Keratinocyte (primary cell): ENCODE measurements around the gene NUTF2. TPM values are rescaled to one million over a fixed set of nuclear protein-coding genes. Genes with fewer than 3 reads are reported as not detected.

ENCODE experiments used
- DNase-seq: peaks from one replicate; pipeline ENCODE4 v3.0.0-alpha.2; 2011; ENCODE audit warnings: low read depth, missing footprints, low spot score
- FAIRE-seq: peaks from 2 replicates; lab custom pipeline; 2011; peaks lifted over from hg19 to GRCh38; lab: Jason Lieb, UNC
- H2AFZ ChIP-seq: 2 replicates; pipeline ENCODE4 v1.6.0; 2012; ENCODE audit warnings: low read length, control low read depth, inconsistent platforms; ENCODE audit not compliant: control insufficient read depth
- H3K27ac ChIP-seq: 2 replicates; pipeline ENCODE4 v1.5.1; 2011; ENCODE audit warnings: low read length; ENCODE audit not compliant: control insufficient read depth, insufficient read depth
- H3K27me3 ChIP-seq: 3 replicates; pipeline ENCODE4 v1.6.0; 2011; ENCODE audit warnings: low read length; ENCODE audit not compliant: control insufficient read depth, insufficient read depth; ENCODE audit errors: extremely low read depth
- H3K36me3 ChIP-seq, 2 experiments: 2 replicates in 1 of 2; 3 replicates in 1 of 2; pipeline ENCODE4 v1.5.1; 2011; ENCODE audit warnings: low read length in 2 of 2, mild to moderate bottlenecking in 1 of 2; ENCODE audit not compliant: control insufficient read depth in 2 of 2, insufficient read depth in 2 of 2; ENCODE audit errors: extremely low read depth in 1 of 2
- H3K4me1 ChIP-seq: 3 replicates; pipeline ENCODE4 v1.5.1; 2011; ENCODE audit warnings: low read length; ENCODE audit not compliant: control insufficient read depth, insufficient read depth; ENCODE audit errors: extremely low read depth
- H3K4me2 ChIP-seq: 3 replicates; pipeline ENCODE4 v1.6.0; 2011; ENCODE audit warnings: low read depth, low read length; ENCODE audit not compliant: control insufficient read depth, insufficient read depth; ENCODE audit errors: extremely low read depth
- H3K4me3 ChIP-seq, 3 experiments: fragments of 200-600 bp in 1 of 3; sonication (generic) in 1 of 3; 2 replicates in 2 of 3; 3 replicates in 1 of 3; pipeline ENCODE4 v1.5.1; 2011 to 2016; ENCODE audit warnings: low read length in 3 of 3, mild to moderate bottlenecking in 3 of 3, control low read depth in 2 of 3, inconsistent platforms in 1 of 3, low read depth in 1 of 3, mixed read lengths in 1 of 3, mixed run types in 1 of 3, moderate library complexity in 1 of 3; ENCODE audit not compliant: control insufficient read depth in 2 of 3, insufficient read depth in 2 of 3; ENCODE audit errors: extremely low read depth in 1 of 3
- H3K79me2 ChIP-seq: 2 replicates; pipeline ENCODE4 v1.6.0; 2012; ENCODE audit warnings: low read length; ENCODE audit not compliant: control insufficient read depth, insufficient read depth
- H3K9ac ChIP-seq: 3 replicates; pipeline ENCODE4 v1.6.0; 2011; ENCODE audit warnings: low read length; ENCODE audit not compliant: control insufficient read depth, insufficient read depth; ENCODE audit errors: extremely low read depth
- H3K9me1 ChIP-seq: 3 replicates; pipeline ENCODE4 v1.6.0; 2011; ENCODE audit warnings: low read length; ENCODE audit not compliant: control insufficient read depth, insufficient read depth; ENCODE audit errors: extremely low read depth
- H3K9me3 ChIP-seq: 2 replicates; pipeline ENCODE4 v1.5.1; 2012; ENCODE audit warnings: low read depth, low read length; ENCODE audit not compliant: control insufficient read depth
- H4K20me1 ChIP-seq: 3 replicates; pipeline ENCODE4 v1.6.0; 2011; ENCODE audit warnings: low read length; ENCODE audit not compliant: control insufficient read depth, insufficient read depth; ENCODE audit errors: extremely low read depth
- EZH2 ChIP-seq: IDR thresholded peaks from one replicate; pipeline ENCODE4 v1.6.1; 2012; ENCODE audit warnings: inconsistent platforms, mild to moderate bottlenecking, low read length, moderate library complexity
- dilution Hi-C: fragments of 300-500 bp; cut with MboI; formaldehyde crosslinking; loops from one replicate; pipeline ENCODE4 v1.7.0; 2020; ENCODE audit warnings: low sequenced_read_pairs; ENCODE audit not compliant: extremely low pct_ligation_motif_present
- polyA plus RNA-seq, 5 experiments: library from polyadenylated mRNA; depleted of rRNA in 3 of 5; stranded (reverse) in 3 of 5; stranded (forward) in 1 of 5; unstranded in 1 of 5; fragments of >200 nt; gene quantifications; 1 replicate in 1 of 5; 2 replicates in 3 of 5; 3 replicates in 1 of 5; pipeline versions ENCODE4 v1.2.1 to v1.2.3, GENCODE V29; 2011 to 2012; ENCODE audit warnings: missing spikeins in 2 of 5, low read depth in 1 of 5, low replicate concordance in 1 of 5
- TF ChIP-seq, protein P1 (sequence below), 3 experiments: IDR thresholded peaks in 1 of 3; conservative IDR thresholded peaks in 1 of 3; optimal IDR thresholded peaks in 1 of 3; 2 replicates in 2 of 3; 3 replicates in 1 of 3; pipeline versions ENCODE3 to v1.5.1; 2011; ENCODE audit warnings: low read length in 3 of 3, mild to moderate bottlenecking in 3 of 3, moderate library complexity in 2 of 3, control low read depth in 1 of 3, inconsistent platforms in 1 of 3; ENCODE audit not compliant: insufficient read depth in 2 of 3; ENCODE audit errors: extremely low read depth in 1 of 3

NUTF2 gene
- polyA plus RNA-seq, 1 donor (not counting 4 experiments of a cell fraction or from before 2014, with no cell fraction given): 189 TPM

DNA sequence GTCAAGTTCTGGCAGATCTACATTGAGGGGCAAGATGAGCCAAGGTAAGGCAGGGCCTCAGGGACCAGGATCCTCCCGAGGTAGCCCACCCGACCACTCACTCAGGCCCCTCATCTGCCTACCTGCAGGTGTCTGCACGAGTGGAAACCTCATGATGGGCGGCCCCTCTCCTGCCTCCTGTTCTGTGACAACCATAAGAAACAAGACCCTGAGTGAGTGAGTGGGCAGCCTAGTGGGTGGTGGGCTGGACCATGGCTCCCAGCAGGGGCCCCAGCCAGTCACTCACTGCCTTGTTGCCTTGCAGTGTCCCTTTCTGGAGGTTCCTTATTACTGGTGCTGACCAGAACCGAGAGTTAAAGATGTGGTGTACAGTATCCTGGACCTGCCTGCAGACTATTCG is 31.5 kb downstream of the NUTF2 start:
- Histone ChIP-seq H3K27ac (no peak overlapping the region), H3K4me1 (peaks cover 12% of the 10 kb centered on the region), H2AFZ (no peak overlapping the region), H3K4me3 (no peak overlapping the region), H3K9me3 (no peaks in the 10 kb centered on the region), H3K79me2 (peaks cover 27% of the 10 kb centered on the region), H3K9ac (no peak overlapping the region), H3K4me2 (no peak overlapping the region), H3K36me3 (peaks cover 57 to 58% of the 10 kb centered on the region in 2 experiments), H3K27me3 (no peaks in the 10 kb centered on the region), H4K20me1 (peaks cover 1% of the 10 kb centered on the region), H3K9me1 (no peaks in the 10 kb centered on the region)
- dilution Hi-C loops: no loop called here
- no peak for FAIRE-seq
- DNase-seq: no peak
- TF ChIP-seq, protein P1, sequence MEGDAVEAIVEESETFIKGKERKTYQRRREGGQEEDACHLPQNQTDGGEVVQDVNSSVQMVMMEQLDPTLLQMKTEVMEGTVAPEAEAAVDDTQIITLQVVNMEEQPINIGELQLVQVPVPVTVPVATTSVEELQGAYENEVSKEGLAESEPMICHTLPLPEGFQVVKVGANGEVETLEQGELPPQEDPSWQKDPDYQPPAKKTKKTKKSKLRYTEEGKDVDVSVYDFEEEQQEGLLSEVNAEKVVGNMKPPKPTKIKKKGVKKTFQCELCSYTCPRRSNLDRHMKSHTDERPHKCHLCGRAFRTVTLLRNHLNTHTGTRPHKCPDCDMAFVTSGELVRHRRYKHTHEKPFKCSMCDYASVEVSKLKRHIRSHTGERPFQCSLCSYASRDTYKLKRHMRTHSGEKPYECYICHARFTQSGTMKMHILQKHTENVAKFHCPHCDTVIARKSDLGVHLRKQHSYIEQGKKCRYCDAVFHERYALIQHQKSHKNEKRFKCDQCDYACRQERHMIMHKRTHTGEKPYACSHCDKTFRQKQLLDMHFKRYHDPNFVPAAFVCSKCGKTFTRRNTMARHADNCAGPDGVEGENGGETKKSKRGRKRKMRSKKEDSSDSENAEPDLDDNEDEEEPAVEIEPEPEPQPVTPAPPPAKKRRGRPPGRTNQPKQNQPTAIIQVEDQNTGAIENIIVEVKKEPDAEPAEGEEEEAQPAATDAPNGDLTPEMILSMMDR (optimal IDR thresholded peaks at IDR 0.05 in 1 of 3, IDR thresholded peaks at IDR 0.05 in 1 of 3, conservative IDR thresholded peaks at IDR 0.05 in 1 of 3; ENCODE audit: extremely low read depth in 1 of 3, insufficient read depth in 2 of 3, low read length in 3 of 3): no peak
- TF ChIP-seq EZH2: no peak

DNA sequence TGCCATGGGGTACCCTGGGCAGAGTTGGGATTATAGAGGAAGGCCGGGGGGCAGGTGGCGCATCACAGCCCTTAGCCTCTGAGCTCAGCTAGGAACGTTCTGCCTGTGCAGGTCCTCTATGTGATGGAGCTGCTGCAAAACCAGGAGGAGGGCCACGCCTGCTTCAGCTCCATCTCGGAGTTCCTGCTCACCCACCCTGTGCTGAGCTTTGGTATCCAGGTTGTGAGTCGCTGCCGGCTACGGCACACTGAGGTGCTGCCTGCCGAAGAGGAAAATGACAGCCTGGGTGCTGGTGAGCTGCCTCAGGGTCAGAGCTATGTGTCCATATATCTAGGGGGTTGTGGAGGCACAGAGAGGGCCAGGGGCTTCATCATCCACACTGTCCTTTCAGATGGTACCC is 32.1 kb downstream of the NUTF2 start:
- Histone ChIP-seq H3K9me3 (no peaks in the 10 kb centered on the region), H3K79me2 (peaks cover 21% of the 10 kb centered on the region), H3K4me2 (no peak overlapping the region), H3K4me3 (no peak overlapping the region), H3K27ac (no peak overlapping the region), H4K20me1 (peaks cover 8% of the 10 kb centered on the region), H3K36me3 (peaks cover 61 to 63% of the 10 kb centered on the region in 2 experiments), H3K4me1 (peaks cover 8% of the 10 kb centered on the region), H3K9ac (no peak overlapping the region), H3K27me3 (no peaks in the 10 kb centered on the region), H2AFZ (no peak overlapping the region), H3K9me1 (no peaks in the 10 kb centered on the region)
- no peak for FAIRE-seq
- no peak for DNase-seq
- dilution Hi-C loops: no loop called here
- no peak for TF ChIP-seq EZH2
- TF ChIP-seq, protein P1 (optimal IDR thresholded peaks at IDR 0.05 in 1 of 3, IDR thresholded peaks at IDR 0.05 in 1 of 3, conservative IDR thresholded peaks at IDR 0.05 in 1 of 3; ENCODE audit: extremely low read depth in 1 of 3, insufficient read depth in 2 of 3, low read length in 3 of 3): no peak
